SK-N-SH treated with all-trans-retinoic acid at 6 μM for 48 hours (cell line): ENCODE results near the gene NUMB.

ENCODE experiments used
- ATAC-seq: fragments of 200-7000 bp; cut with Tn5 transposase; 3 replicates; pipeline ENCODE4 v1.9.1; 2020; ENCODE audit warnings: mild to moderate bottlenecking, moderate library complexity
- ARNTL ChIP-seq: fragments of 450-650 bp; formaldehyde crosslinking; IDR thresholded peaks from 2 replicates; pipeline ENCODE4 v1.5.0; 2020; ENCODE audit warnings: low read depth, mild to moderate bottlenecking, moderate library complexity, borderline replicate concordance
- CSDC2 ChIP-seq: fragments of 250-450 bp; sonication (Bioruptor Pico); IDR thresholded peaks from 2 replicates; pipeline ENCODE4 v1.5.0; 2020; ENCODE audit warnings: mild to moderate bottlenecking, moderate library complexity
- CSRNP3 ChIP-seq: fragments of 250-450 bp; sonication (Bioruptor Pico); IDR thresholded peaks from 2 replicates; pipeline ENCODE4 v1.5.1; 2021; ENCODE audit warnings: mild to moderate bottlenecking, moderate library complexity
- ISL1 ChIP-seq: fragments of 250-450 bp; sonication (Bioruptor Pico); IDR thresholded peaks from 2 replicates; pipeline ENCODE4 v2.1.2; 2022; ENCODE audit warnings: mild to moderate bottlenecking, moderate library complexity
- OSR1 ChIP-seq: fragments of 250-450 bp; sonication (Bioruptor Pico); IDR thresholded peaks from 2 replicates; pipeline ENCODE4 v1.8.0; 2022; ENCODE audit warnings: moderate library complexity, mild to moderate bottlenecking, inconsistent platforms
- PATZ1 ChIP-seq: fragments of 250-450 bp; sonication (Bioruptor Pico); IDR thresholded peaks from 2 replicates; pipeline ENCODE4 v1.8.0; 2020; ENCODE audit warnings: mild to moderate bottlenecking, moderate library complexity, borderline replicate concordance
- PPARA ChIP-seq: fragments of 250-450 bp; sonication (Bioruptor Pico); IDR thresholded peaks from 2 replicates; pipeline ENCODE4 v1.5.0; 2020; ENCODE audit warnings: mild to moderate bottlenecking, borderline replicate concordance
- RARB ChIP-seq: fragments of 250-450 bp; sonication (Bioruptor Pico); IDR thresholded peaks from 2 replicates; pipeline ENCODE4 v1.8.0; 2021; ENCODE audit warnings: mild to moderate bottlenecking, moderate library complexity
- SNAI2 ChIP-seq: fragments of 250-450 bp; sonication (Bioruptor Pico); IDR thresholded peaks from 2 replicates; pipeline ENCODE4 v1.5.0; 2020; ENCODE audit warnings: mild to moderate bottlenecking, moderate library complexity
- TOX ChIP-seq: fragments of 250-450 bp; sonication (Bioruptor Pico); IDR thresholded peaks from 2 replicates; pipeline ENCODE4 v1.8.0; 2021; ENCODE audit warnings: mild to moderate bottlenecking, moderate library complexity, borderline replicate concordance
- ZC3H10 ChIP-seq: fragments of 250-450 bp; sonication (Bioruptor Pico); IDR thresholded peaks from 2 replicates; pipeline ENCODE4 v1.5.1; 2021; ENCODE audit warnings: mild to moderate bottlenecking, moderate library complexity
- ZFP3 ChIP-seq: fragments of 250-450 bp; sonication (Bioruptor Pico); IDR thresholded peaks from 2 replicates; pipeline ENCODE4 v1.5.0; 2020; ENCODE audit warnings: mild to moderate bottlenecking, moderate library complexity
- ZFP30 ChIP-seq: fragments of 450-650 bp; formaldehyde crosslinking; IDR thresholded peaks from 2 replicates; pipeline ENCODE4 v1.5.0; 2022; ENCODE audit warnings: mild to moderate bottlenecking, moderate library complexity
- ZNF565 ChIP-seq: fragments of 450-650 bp; formaldehyde crosslinking; conservative IDR thresholded peaks from 2 replicates; pipeline ENCODE4 v1.5.0; 2020; ENCODE audit warnings: low read depth, mild to moderate bottlenecking, moderate library complexity
- ZNF8 ChIP-seq: fragments of 450-650 bp; formaldehyde crosslinking; IDR thresholded peaks from 2 replicates; pipeline ENCODE4 v1.5.0; 2020; ENCODE audit warnings: mild to moderate bottlenecking, moderate library complexity
- TF ChIP-seq, protein P1 (sequence below): fragments of 250-450 bp; sonication (Bioruptor Pico); IDR thresholded peaks from 2 replicates; pipeline ENCODE4 v1.5.1; 2020; ENCODE audit warnings: low read depth, mild to moderate bottlenecking, moderate library complexity
- TF ChIP-seq, protein P2 (sequence below): fragments of 250-450 bp; sonication (Bioruptor Pico); IDR thresholded peaks from 2 replicates; pipeline ENCODE4 v1.8.0; 2021; ENCODE audit warnings: low read depth, mild to moderate bottlenecking, moderate library complexity, borderline replicate concordance

Gene NUMB

DNA sequence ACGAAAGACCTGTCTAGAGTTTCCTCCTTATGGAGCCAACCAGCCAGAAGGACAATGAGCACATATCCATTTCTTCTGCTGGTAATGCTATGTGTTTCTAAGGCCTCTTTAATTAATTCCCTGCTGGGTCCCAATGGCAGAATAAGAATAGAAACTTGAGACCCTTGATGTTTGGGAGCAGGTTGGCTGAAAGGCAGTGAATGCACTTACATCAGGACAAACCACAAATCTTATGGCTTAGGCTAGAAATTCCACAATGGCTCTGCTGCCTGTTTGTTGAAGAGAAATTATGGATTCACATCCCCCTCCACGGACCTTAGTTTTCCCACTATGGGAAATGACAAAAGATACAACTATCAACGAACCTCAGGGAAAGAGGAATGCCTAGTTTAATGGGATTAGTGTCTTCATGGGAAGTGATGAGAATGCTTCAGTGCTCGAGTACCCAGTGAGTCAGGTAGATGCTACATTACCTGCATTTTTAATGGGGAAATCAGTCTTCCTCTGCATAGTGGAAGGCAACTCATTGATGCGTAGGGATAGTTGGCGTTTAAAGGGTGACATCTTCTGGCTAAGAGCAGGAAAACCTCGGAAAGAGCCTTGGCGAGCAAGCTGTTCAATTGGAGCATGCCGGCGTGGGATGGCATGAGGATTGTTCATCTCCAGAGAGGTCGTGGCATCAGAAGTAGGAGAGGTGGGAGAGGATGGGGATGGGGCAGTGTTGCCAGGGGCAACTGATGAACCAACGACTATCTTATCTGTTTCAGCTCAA, 174.6 kb downstream of the NUMB start:
- TF ChIP-seq ZFP30 (CRISPR knock-in tag) (no peak), ZNF8 (CRISPR knock-in tag) (no peak), ZNF565 (CRISPR knock-in tag) (no peak), RARB (CRISPR knock-in tag) (no peak), ZFP3 (CRISPR knock-in tag) (no peak), TOX (CRISPR knock-in tag) (no peak), OSR1 (no peak), ARNTL (CRISPR knock-in tag) (no peak), CSRNP3 (no peak), ISL1 (CRISPR knock-in tag) (no peak)
- TF ChIP-seq, protein P1, sequence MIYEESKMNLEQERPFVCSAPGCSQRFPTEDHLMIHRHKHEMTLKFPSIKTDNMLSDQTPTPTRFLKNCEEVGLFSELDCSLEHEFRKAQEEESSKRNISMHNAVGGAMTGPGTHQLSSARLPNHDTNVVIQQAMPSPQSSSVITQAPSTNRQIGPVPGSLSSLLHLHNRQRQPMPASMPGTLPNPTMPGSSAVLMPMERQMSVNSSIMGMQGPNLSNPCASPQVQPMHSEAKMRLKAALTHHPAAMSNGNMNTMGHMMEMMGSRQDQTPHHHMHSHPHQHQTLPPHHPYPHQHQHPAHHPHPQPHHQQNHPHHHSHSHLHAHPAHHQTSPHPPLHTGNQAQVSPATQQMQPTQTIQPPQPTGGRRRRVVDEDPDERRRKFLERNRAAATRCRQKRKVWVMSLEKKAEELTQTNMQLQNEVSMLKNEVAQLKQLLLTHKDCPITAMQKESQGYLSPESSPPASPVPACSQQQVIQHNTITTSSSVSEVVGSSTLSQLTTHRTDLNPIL (CRISPR knock-in tag), result no peak
- no peak for ATAC-seq

- ATAC-seq, result no peak; the same call in 2 of the 3 replicates
- TF ChIP-seq CSDC2 (CRISPR knock-in tag) (no peak), PPARA (CRISPR knock-in tag) (no peak), SNAI2 (CRISPR knock-in tag) (no peak), PATZ1 (CRISPR knock-in tag) (no peak), ZNF8 (CRISPR knock-in tag) (no peak), ARNTL (CRISPR knock-in tag) (no peak), ZFP3 (CRISPR knock-in tag) (no peak), OSR1 (no peak)
- TF ChIP-seq, protein P2, sequence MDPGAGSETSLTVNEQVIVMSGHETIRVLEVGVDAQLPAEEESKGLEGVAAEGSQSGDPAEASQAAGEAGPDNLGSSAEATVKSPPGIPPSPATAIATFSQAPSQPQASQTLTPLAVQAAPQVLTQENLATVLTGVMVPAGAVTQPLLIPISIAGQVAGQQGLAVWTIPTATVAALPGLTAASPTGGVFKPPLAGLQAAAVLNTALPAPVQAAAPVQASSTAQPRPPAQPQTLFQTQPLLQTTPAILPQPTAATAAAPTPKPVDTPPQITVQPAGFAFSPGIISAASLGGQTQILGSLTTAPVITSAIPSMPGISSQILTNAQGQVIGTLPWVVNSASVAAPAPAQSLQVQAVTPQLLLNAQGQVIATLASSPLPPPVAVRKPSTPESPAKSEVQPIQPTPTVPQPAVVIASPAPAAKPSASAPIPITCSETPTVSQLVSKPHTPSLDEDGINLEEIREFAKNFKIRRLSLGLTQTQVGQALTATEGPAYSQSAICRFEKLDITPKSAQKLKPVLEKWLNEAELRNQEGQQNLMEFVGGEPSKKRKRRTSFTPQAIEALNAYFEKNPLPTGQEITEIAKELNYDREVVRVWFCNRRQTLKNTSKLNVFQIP (CRISPR knock-in tag), result no peak
These were observed 177.4 kb downstream of the NUMB start for GRCh38 chr14:73280903-73281302.

GRCh38 chr14:73277376-73277775, 181.0 kb downstream of the NUMB start:
- ATAC-seq, result no peak
- TF ChIP-seq ZC3H10 (CRISPR knock-in tag), result no peak
- TF ChIP-seq ZNF8 (CRISPR knock-in tag), result no peak

DNA sequence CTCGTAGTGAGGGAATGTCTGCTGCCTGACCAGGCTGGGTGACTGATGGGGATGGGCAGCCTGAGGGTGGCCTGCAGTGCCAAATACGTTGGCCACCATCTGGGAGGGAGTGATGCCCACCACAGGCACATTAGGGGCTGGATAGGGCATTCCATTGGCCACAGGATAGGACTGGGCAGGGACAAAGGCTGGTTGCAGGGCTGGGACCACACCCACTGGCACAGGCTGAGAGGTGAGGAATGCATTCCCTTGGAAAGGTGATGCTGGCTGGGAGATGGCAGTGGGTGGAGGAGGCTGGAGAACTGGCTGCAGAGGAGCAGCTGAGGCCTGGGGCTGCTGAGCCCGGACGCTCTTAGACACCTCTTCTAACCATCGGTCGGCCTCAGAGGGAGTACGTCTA, 181.5 kb downstream of the NUMB start:
- no peak for ATAC-seq
- no peak for TF ChIP-seq PPARA (CRISPR knock-in tag)
- TF ChIP-seq CSDC2 (CRISPR knock-in tag), result no peak
- no peak for TF ChIP-seq ZNF8 (CRISPR knock-in tag)
- TF ChIP-seq TOX (CRISPR knock-in tag), result no peak
- TF ChIP-seq, protein P1 (CRISPR knock-in tag), result no peak
- no peak for TF ChIP-seq PATZ1 (CRISPR knock-in tag)
